C4-2B (cell line): ENCODE results near the gene SYT11.
"Not testable (repeated sequence)": the region's sequence is repeated elsewhere in the genome, so short reads cannot be mapped to it uniquely, and the experiment has no call there.

Experiments used
- CTCF ChIP-seq: fragments of 450-650 bp; conservative IDR thresholded peaks from 2 replicates; pipeline ENCODE4 v1.5.1; 2017; ENCODE audit warnings: mild to moderate bottlenecking
- ZFX ChIP-seq: fragments of 450-650 bp; IDR thresholded peaks from 2 replicates; pipeline ENCODE4 v1.6.1; 2017

- not testable (repeated sequence) for TF ChIP-seq CTCF, ZFX
These were observed 36.2 kb downstream of the SYT11 start for GRCh38 chr1:155895617-155896016.
